ENCODE measurements around the gene RELB. TPM values are rescaled to one million over a fixed set of nuclear protein-coding genes. Genes with fewer than 3 reads are reported as not detected.

Gene RELB
- total RNA-seq, 2 experiments from 2014 or later: 91.6 to 92.5 TPM

DNA sequence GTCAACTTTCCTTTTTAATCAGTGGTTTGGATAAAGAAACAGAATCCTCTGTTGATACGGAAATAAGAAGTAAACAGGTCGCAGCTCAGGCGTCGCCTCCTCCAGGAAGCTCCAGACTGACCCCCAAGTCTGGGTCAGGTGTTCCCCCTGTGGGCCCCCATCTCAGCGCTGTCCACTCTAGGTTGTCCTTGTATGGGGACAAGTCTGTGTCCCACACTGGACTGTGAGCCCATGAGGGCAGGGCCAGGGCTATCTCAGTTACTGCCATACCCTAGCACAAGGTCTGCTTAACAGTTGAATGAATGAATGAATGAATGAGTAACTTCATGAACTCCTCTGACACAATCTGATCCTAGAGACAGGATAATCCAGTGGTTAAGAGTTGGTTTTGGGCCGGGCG lies 45.1 kb downstream of the RELB start:
- POLR2A ChIA-PET: no interaction called here

GRCh38 chr19:45047188-45047797 lies 46.0 kb downstream of the RELB start:
- DNase-seq: peak in 1 of 14 experiments; percentile 15
- Histone ChIP-seq H3K4me1 (ENCODE audit: insufficient read depth, low read length) (peaks cover 23% of the 10 kb centered on the region), H3K27me3 (ENCODE audit: control insufficient read depth in 1 of 2, insufficient read depth in 2 of 2, low read length in 2 of 2) (no peaks in the 10 kb centered on the region), H3K27ac (ENCODE audit: low read depth in 1 of 2, low read length in 2 of 2) (no peak overlapping the region), H3K4me3 (ENCODE audit: low read length) (no peak overlapping the region), H3K9me3 (ENCODE audit: control insufficient read depth in 1 of 2, insufficient read depth in 1 of 2, low read length in 2 of 2) (no peaks in the 10 kb centered on the region), H3K36me3 (ENCODE audit: insufficient read depth, low read length) (peaks cover 50% of the 10 kb centered on the region)
- H3K4me3 Mint-ChIP-seq: no peak overlapping the region
- peak; percentile 77 for ATAC-seq (ENCODE audit: poor library complexity)
- ChIA-PET POLR2A (no interaction called here), CTCF (interaction anchor here (1.2 kb wide), 1 partner anchor 12 kb away, joined by 3 read pairs; no protein-coding TSS in a partner anchor)
- peak overlapping the region; percentile 35 for H3K27ac Mint-ChIP-seq
- peaks cover 77% of the 10 kb centered on the region for H3K36me3 Mint-ChIP-seq (ENCODE audit: low read depth)
- H3K27me3 Mint-ChIP-seq: no peaks in the 10 kb centered on the region
- H3K9me3 Mint-ChIP-seq: no peaks in the 10 kb centered on the region
- TF ChIP-seq, protein P1, sequence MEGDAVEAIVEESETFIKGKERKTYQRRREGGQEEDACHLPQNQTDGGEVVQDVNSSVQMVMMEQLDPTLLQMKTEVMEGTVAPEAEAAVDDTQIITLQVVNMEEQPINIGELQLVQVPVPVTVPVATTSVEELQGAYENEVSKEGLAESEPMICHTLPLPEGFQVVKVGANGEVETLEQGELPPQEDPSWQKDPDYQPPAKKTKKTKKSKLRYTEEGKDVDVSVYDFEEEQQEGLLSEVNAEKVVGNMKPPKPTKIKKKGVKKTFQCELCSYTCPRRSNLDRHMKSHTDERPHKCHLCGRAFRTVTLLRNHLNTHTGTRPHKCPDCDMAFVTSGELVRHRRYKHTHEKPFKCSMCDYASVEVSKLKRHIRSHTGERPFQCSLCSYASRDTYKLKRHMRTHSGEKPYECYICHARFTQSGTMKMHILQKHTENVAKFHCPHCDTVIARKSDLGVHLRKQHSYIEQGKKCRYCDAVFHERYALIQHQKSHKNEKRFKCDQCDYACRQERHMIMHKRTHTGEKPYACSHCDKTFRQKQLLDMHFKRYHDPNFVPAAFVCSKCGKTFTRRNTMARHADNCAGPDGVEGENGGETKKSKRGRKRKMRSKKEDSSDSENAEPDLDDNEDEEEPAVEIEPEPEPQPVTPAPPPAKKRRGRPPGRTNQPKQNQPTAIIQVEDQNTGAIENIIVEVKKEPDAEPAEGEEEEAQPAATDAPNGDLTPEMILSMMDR (IDR thresholded peaks at IDR 0.05): no peak
- peaks cover 38% of the 10 kb centered on the region for H3K4me1 Mint-ChIP-seq (ENCODE audit: low read depth)
- intact Hi-C loops (cut with DNase I, micrococcal nuclease): no loop called here

More for the DNA sequence above, 45.1 kb downstream of the RELB start:
- intact Hi-C loops (cut with DNase I, micrococcal nuclease): no loop called here
- Histone ChIP-seq H3K27ac (ENCODE audit: low read depth in 1 of 2, low read length in 2 of 2) (no peak overlapping the region), H3K9me3 (ENCODE audit: control insufficient read depth in 1 of 2, insufficient read depth in 1 of 2, low read length in 2 of 2) (no peaks in the 10 kb centered on the region), H3K27me3 (ENCODE audit: control insufficient read depth in 1 of 2, insufficient read depth in 2 of 2, low read length in 2 of 2) (no peaks in the 10 kb centered on the region), H3K36me3 (ENCODE audit: insufficient read depth, low read length) (peaks cover 55% of the 10 kb centered on the region), H3K4me3 (ENCODE audit: low read length) (no peak overlapping the region), H3K4me1 (ENCODE audit: insufficient read depth, low read length) (peaks cover 31% of the 10 kb centered on the region)
- Mint-ChIP-seq H3K27ac (no peak overlapping the region), H3K4me3 (no peak overlapping the region), H3K4me1 (ENCODE audit: low read depth) (peaks cover 46% of the 10 kb centered on the region), H3K9me3 (no peaks in the 10 kb centered on the region), H3K27me3 (no peaks in the 10 kb centered on the region), H3K36me3 (ENCODE audit: low read depth) (peaks cover 78% of the 10 kb centered on the region)
- TF ChIP-seq, protein P1 (IDR thresholded peaks at IDR 0.05): no peak
- CTCF ChIA-PET: interaction anchor here (2.3 kb wide), 1 partner anchor 13 kb away, joined by 8 read pairs; no protein-coding TSS in a partner anchor
- ATAC-seq (ENCODE audit: poor library complexity) (no peak), DNase-seq (no peak)

GRCh38 chr19:45049073-45049736 lies 47.9 kb downstream of the RELB start:
- ChIA-PET POLR2A (no interaction called here), CTCF (interaction anchor here (3.0 kb wide), 1 partner anchor 10 kb away, joined by 12 read pairs; no protein-coding TSS in a partner anchor)
- ATAC-seq (ENCODE audit: poor library complexity) (no peak), DNase-seq (no peak)
- Histone ChIP-seq H3K9me3 (ENCODE audit: control insufficient read depth in 1 of 2, insufficient read depth in 1 of 2, low read length in 2 of 2) (no peaks in the 10 kb centered on the region), H3K36me3 (ENCODE audit: insufficient read depth, low read length) (peaks cover 52% of the 10 kb centered on the region), H3K4me1 (ENCODE audit: insufficient read depth, low read length) (peaks cover 20% of the 10 kb centered on the region), H3K27me3 (ENCODE audit: control insufficient read depth in 1 of 2, insufficient read depth in 2 of 2, low read length in 2 of 2) (no peaks in the 10 kb centered on the region), H3K27ac (ENCODE audit: low read depth in 1 of 2, low read length in 2 of 2) (no peak overlapping the region), H3K4me3 (ENCODE audit: low read length) (no peak overlapping the region)
- intact Hi-C loops (cut with DNase I, micrococcal nuclease): no loop called here
- peaks cover 80% of the 10 kb centered on the region for H3K36me3 Mint-ChIP-seq (ENCODE audit: low read depth)
- H3K27me3 Mint-ChIP-seq: no peaks in the 10 kb centered on the region
- H3K9me3 Mint-ChIP-seq: no peaks in the 10 kb centered on the region
- peaks cover 38% of the 10 kb centered on the region for H3K4me1 Mint-ChIP-seq (ENCODE audit: low read depth)
- peak overlapping the region; percentile 22 for H3K27ac Mint-ChIP-seq
- no peak overlapping the region for H3K4me3 Mint-ChIP-seq
- TF ChIP-seq, protein P1 (IDR thresholded peaks at IDR 0.05): no peak
